ENCODE data around the gene GPR17.

The GPR17 gene

DNA sequence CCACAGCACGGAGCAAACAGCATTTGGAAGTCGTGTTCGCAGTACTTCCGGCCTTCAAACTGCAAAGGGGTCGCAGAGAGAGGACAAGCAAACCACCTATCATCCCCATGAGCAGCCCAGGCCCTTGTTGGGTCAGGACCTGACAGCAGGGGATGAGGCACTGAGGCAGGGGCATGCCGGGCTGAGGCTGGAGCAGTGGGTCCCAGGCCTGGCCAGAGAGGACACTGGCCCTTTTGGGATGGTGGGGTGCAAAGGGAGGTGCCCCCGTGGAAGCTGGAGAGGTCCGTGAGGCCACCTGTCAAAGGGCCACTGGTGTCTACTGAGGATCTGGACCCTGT lies 8.9 kb downstream of the GPR17 start:
- DNase-seq (ENCODE audit: low spot score), result no peak

DNA sequence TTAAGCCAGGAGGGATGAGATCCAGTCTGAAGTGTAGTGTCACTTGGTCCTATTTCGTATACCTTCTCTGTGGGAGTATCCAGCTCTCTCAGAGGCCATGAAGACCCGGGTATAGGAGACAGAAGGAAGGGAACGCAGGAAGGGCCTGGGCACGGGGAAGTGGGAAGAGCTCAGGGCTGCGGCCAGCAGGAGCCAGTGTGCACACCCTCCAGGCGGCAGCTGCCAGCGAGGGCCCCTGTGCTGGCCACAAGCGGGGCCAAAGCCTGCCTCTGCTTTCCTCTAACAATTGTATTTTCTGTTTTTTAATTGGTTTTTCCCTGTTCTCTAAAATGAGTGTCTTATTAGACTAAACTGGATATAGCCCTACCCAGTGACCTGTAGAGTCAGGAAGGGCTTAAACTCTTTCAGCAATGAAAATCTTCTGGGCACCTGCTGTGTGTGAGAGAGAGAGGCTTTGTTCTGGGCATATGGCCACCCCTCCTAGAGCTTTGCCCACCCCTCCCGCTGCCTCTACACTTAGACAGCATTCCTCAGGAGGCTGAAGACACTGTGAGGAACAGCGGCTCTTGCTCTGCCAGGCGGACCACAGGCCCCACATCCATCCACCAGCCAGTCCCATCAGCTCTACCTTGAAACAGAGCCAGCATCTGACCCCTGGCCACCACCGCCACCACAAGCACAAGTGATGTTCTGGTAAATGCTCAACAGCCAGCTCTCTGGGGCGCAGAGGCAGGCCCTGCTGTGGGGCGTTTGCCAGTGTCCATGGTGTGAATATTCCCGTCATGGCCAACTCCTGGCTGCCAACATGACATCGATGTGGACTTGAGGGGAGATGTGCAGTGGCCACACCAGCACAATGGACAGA lies 9.5 kb downstream of the GPR17 start:
- DNase-seq (ENCODE audit: low spot score), result no peak

DNA sequence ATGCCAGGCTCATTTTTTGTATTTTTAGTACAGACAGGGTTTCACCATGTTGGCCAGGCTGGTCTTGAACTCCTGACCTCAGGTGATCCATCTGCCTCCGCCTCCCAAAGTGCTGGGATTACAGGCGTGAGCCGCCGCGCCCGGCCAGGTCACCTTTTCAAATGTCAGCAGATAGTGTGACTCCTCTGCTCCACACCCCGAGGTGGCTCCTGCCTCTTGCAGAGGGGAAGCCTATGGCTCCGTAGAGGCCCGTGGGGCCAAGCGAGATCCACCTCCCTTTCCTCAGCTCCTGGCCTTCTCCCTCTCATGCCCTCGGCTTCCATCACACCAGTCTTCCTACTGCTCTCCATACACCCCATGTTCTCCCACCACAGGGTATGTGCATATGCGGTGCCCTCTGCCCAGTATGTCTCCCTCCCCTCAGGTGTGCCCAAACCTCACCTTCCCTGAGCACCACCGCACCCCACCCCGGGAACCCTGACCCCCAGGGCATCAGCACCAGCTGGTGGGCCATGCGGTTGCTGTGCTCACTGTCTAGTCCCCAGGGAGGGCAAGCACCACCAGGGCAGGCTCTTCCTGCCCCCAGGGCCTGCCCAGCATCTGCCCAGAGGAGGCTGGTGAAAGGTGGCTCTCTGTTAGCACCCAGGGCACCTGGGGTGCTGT lies 10.7 kb downstream of the GPR17 start:
- DNase-seq (ENCODE audit: low spot score), result no peak

DNA sequence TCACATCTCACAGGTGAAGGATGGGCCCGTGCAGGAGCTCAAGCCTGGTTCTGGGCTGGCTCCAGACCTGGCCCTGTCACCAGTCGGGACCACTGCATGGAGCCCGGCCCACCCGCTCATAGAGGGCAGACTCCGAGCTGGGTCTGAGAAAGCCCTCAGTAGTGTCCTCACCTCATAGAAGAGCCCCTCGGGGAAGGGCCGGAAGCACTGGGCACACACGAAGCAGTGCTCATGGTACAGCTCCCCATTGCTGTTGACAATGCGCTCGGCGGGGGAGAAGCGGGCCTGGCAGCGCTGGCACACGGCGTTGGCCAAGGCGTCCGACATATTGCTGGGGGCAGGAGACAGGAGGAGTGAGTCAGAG lies 11.3 kb downstream of the GPR17 start:
- no peak for DNase-seq (ENCODE audit: low spot score)

DNA sequence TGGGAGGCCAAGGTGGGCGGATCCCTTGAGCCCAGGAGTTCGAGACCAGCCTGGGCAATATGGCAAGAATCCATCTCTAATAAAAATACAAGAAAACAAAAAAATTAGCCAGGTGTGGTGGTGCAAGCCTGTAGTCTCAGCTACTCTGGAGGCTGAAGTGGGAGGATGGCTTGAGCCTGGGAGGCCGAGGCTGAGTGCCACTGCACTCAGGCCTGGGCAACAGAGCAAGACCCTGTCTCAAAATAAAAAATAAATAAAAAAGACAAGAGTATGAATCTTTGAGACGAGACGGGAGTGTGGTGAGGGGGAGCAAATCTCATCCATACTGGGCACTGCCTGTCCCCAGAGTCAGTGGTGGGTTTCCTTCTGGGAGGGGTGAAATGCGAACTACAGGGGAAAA lies 12.2 kb downstream of the GPR17 start:
- no peak for DNase-seq (ENCODE audit: low spot score)

DNA sequence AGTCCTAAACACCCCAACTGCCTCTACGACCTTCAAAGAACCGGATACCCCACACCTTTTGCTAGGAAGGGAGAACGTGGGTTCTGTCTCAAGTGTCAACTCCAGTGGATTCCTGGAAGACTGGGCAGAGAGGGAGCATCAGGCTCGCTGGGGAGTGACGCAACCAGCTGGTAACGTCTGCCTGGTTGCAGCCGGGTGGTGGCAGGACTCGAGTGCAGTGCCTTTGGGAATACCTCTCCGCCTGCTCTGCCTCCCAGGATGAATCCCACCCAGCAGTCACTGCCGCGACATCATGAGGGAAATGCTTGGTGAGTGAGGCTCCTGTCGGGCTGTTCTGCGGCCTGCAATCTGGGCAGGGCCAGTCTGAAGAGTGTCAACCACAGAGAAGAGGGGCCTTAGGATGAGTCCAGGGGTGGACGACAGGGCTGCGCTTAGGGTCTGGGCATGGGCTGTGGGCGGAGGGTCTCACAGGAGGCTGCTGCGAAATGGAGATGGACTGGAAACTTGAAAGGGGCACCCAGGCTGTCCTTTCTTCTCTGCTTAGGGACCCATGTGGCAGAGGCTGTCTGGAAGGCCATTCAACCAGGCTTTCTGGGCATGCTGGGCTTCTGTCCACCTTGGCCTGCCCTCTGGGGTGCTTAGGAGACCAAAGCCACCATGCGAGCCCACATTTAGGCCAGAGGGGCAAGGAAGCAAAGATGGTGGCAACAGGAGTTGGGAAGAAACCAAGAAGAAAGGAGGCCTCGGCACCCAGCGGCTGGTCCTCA lies 12.9 kb downstream of the GPR17 start:
- DNase-seq (ENCODE audit: low spot score), result no peak

DNA sequence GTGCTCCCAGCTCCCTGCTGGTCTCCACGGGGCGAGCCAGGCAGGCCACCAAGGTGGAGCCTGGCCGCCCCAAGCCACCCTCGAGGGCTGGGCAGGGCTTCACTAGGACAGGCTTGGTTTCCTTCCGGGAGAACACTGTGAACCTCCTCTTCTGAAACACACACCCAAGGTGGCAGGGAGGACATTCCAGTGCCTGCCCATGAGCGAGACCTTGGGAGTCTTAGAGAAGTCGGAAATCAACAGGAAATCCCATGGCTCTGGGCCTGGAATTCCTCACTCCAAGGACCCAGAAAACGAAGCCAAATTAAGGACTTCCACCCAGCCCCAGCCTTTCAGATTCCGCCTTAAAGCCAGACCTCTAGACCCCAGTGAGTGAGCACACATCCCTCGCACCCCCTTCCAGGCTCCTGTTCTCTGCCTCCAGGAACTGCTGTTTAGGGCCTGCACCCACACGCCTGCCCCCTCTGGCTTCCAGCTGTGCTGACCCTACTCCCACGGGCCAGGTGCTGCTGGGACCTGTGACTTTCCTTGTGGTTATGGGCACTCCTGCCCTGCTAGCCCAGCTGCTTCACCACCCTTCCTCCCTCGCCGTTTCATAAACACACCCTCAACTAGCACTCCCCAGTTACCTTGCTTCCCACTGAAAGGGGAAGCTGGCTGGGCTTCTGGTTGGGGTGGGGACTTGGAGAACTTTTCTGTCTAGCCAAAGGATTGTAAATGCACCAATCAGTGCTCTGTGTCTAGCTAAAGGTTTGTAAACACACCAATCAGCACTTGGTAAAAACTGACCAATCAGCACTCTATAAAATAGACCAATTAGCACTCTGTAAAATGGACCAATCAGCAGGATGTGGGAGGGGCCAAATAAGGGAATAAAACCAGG lies 13.7 kb downstream of the GPR17 start:
- DNase-seq (ENCODE audit: low spot score), result no peak

DNA sequence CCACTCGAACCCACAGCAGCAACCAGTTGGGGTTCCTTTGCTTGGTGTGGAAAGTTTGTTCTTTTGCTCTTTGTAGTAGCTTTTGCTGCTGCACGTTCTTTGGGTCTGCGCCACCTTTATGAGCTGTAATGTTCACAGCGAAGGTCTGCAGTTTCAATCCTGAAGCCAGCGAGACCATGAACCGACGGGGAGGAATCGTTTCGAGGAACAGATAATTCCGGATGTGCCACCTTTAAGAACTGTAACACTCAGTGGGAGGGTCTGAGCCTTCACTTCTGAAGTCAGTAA lies 14.3 kb downstream of the GPR17 start:
- no peak for DNase-seq (ENCODE audit: low spot score)

DNA sequence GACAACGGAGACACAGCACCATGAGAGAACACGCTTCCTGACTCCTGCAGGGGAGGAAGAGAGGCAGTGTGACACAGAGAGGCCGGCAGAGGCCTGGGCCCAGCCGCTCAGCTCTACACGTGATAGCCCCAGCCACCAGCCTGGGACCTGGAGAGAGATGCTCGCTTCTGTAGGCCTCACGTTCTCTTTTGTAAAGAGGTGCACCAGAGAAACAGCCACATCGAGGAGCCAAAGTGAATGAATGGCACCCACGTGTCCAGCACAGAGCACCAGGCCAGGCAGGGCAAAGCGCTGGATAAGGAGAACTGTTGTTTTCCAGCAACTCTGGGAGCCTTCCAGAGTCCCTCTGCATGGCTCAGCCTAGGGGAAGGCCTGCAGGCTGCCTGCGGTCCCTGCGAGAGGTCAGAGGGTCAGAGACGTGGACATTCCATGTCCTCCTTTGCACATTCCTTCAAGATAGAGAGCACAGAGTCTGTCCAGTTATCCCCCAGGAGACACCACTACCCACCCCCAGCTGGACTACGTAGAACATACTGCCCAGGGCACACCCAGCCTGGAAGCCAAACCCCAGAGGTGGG lies 15.2 kb downstream of the GPR17 start:
- DNase-seq (ENCODE audit: low spot score), result peak; percentile 66

DNA sequence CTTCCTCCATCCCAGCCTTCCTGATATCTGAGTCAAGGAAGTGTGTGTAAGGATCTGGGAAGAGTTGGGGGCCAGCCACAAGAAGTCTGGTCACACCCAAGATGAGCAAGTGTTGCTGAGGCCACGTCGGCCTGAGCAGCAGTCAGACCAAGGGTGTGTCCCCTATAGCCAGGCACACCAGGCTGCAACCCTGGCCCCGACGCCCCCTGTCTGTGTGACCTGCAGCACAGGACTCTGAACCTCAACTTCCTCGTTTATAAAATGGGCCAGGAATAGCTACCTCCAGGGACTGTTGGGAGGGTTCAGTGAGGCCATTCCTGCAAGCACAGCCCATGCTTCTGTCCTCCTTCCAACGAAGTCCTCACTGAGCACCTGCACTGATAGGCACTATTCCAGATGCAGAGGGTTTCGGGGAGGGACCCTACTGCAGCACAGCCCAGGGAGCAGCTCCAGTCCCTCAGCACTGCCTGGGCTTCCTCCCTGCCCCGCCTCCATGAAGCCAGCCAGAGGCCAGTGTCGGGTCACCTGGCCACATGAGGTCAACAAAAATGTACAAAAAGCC lies 16.1 kb downstream of the GPR17 start:
- no peak for DNase-seq (ENCODE audit: low spot score)

DNA sequence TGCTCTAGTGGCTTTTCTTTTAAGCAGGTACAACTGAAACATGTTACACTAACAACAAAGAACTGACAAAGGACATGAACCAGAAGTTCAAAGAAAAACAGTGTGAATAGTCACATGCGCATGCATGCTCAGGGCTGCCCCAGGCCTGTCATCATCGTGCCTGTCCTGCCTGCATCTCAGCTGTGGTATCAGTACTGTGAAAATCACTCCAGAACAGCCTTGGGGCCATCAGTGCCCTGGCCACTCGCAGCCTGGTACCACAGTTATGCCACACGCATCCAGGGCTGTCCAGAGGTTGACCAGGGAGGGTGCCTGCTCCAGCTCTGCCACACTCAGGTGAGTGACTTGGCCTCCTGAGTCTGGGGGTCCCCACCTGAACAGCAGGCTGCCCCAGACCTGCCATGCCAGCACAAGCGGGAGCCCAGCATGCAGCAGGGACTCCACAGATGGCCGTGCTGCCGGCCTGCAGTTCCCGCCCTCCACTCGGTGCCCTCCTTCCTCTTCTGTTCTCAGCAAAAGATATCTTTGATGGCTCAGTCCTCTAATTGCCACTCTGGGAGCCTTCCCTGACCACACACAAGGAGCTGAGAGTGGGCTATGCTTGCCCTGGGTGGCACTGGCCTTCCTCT lies 17.1 kb downstream of the GPR17 start:
- no peak for DNase-seq (ENCODE audit: low spot score)

DNA sequence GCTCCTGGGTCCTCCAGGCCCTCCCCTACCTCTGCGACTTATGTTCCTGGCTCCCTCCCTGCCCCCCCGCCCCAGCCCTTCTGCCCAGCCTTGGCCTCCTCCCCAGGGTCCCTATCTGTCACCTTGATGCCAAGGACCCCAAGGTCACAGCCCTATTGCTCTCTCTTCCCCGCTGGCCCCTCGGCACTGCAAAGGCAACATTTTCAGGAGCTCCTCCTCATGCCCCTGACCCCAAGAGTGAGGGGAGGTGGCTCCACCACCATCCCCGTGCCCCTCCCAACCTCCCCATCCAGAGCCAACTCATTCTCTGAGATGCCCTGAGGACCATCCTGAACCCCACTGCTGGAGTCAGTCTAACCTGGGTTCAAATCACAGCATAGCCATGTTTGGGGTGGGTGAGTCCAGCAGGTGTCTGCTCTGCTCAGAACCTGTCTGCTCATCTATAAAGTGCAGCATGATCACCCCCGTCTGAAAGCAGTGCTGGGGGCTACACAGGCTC lies 17.7 kb downstream of the GPR17 start:
- DNase-seq (ENCODE audit: low spot score), result no peak

DNA sequence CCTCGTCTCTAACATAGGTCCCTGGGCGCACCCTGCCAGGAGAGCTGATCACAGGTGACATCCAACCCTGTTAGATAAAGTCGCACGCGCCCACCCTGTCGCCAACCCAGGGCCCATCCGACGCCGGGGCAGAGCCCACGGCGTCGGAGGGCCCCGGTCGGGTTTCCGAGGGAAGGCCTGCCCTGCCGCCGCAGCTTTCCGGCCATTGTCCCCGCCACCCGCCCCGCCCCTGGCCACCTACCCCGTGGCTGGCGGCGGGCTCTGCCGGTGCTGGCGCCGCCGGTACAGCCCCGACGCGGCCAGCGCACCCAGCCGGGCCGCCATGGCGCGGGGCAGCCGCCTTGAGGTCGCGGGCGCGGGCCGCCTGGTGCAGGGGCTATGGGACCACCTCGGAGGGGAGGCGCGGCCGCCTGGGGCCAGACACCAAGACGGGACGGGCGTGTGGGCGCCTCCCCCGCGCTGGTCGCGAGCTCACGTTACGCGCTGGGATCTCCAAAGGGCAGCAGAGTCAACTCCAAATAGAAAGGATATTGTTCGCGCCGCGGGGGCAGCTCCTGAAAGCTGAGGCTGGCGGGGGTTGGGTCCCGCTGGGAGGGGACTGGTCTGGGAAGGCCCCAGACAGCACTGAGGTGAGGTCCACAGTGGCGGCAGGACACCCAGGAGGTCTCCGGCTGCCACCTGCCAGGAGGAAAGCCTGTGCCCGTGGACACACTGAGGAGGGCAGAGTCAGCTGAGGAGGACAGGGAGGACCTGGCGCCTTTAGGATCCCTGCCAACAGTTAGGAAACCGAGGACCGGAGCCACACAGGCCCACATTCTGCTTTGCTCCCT lies 18.3 kb downstream of the GPR17 start:
- no peak for DNase-seq (ENCODE audit: low spot score)

DNA sequence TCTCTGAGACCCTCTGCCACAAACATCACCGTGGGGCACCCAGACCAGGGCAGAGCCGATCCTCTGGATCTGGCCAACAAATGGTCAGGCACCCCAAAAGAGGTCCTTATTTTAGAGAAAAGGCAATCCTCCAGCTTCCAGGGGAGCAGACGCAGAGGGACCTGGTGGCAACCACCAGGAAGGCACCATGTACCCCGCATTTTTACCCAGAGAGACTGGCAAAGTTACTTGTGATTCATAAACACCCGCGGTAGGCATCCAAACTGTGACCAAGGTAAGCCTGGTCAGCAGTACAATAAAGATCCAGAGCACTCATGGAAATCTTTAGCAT lies 18.9 kb downstream of the GPR17 start:
- no peak for DNase-seq (ENCODE audit: low spot score)

DNA sequence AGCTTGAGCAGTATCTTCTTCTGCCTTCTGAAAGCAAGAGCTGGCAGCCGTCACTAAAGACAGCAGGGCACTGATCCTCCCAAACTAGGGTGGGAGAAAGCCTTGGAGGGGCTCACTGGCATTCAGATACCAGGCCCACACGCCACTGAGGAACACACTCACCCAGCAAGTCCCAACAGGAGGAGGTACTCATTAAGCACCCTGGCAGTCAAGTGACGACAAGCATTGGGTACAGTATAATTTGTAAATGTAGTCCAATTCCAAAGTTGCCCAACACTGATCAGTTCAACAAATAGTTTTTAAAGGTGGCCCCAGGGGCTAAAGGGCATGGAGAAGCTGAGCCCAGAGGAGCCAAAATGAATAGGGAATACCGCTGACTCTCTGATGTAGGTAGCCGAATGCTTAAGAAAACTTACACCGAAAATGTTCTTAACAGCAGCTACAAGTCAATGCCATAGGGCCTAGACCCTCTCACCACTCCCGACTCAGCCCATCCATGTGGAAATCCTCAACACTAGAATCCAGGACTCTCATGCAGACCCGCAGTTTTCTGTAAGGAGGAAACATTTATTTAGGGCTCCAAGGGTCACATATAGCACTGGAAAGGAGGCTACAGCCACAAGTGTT lies 19.4 kb downstream of the GPR17 start:
- no peak for DNase-seq (ENCODE audit: low spot score)

DNA sequence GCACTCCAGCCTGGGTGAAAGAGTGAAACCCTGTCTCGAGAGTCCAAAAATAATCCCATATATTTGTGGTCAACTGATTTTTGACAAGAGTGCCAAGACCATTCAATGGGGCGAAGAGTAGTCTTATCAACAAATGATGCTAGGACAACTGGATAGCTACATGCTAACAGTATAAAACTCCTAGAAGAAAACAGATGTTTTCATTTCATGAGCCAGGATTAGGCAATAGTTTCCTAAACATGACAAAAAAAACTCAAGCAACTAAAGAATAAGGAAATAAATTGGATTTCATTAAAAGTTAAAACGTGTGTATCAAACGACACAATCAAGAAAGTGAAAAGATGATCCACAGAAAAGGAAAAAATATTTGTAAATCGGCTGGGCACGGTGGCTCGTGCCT lies 23.1 kb downstream of the GPR17 start:
- DNase-seq (ENCODE audit: low spot score), result no peak

DNA sequence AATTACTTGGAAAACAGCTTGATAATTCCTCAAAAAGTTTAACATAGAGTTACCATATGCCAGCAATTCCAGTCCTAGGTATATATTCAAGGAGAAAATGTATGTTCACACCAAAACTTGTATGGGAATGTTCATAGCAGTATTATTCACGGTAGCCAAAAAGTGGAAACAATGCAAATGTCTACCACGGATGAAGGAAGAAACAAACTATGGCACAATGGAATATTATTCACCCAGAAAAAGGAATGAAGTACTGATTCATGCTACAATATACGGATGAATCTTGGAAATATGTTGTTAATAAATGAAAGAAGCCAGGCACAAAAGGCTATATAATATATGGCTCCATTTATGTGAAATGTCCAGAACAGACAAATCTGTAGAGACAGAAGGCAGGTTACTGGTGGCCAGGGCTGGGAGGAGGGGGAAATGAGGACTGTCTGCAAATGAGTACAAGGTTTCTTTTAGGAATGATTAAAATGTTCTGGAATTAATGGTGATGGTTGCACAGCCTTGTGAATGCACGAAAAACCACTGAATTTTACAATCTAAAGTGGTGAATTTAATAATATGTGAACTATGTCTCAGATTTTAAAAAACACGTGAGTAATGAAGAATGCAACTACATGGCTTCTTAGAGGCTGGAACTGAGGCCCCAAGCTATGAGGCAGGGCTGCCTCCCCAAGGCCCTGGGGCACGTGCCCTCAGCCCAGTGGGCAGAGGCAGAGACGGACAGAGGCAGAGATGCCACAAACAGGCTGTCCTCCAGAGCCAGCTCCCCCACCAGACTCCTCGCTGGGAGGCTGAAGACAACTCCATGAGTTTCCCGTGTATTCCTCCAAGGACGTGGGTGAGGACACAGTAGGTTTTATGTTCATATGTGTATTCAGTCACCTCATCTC lies 24.4 kb downstream of the GPR17 start:
- DNase-seq (ENCODE audit: low spot score), result no peak

DNA sequence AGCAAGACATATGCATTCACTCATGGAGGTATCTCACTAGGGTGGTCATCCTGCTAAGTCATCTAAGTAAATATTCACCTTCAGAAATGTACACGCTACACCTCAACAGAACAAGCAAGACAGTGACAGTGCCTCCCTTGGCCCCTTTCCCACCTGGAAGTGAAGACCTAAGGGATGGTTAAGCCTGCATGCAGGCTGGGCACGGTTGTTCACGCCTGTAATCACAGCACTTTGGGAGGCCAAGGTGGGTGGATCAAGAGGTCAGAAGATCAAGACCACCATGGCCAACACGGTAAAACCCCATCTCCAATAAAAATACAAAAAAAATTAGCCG lies 25.0 kb downstream of the GPR17 start:
- no peak for DNase-seq (ENCODE audit: low spot score)
